ENCODE data around the gene ATP6V1G2. TPM values are rescaled to one million over a fixed set of nuclear protein-coding genes. Genes with fewer than 3 reads are reported as not detected.

ATP6V1G2 gene
- total and polyA plus RNA-seq, 4 donors: 0.28 to 1.5 (median 0.52) TPM

- Histone ChIP-seq H3K27ac (ENCODE audit: low read depth in 1 of 2, low read length in 1 of 2) (peak overlapping the region in 1 of 2 donors; percentile 79), H3K27me3 (ENCODE audit: control insufficient read depth in 3 of 3, insufficient read depth in 3 of 3, low read length in 2 of 3) (no peaks in the 10 kb centered on the region), H3K36me3 (ENCODE audit: control insufficient read depth in 4 of 4, insufficient read depth in 4 of 4, low read length in 4 of 4) (peaks cover 0 to 10% (median 4%) of the 10 kb centered on the region in 4 donors), H3K9me3 (ENCODE audit: control insufficient read depth in 4 of 4, insufficient read depth in 3 of 4, low read length in 3 of 4) (peaks cover 0 to 1% (median 0%) of the 10 kb centered on the region in 4 donors), H3K9ac (ENCODE audit: insufficient read depth in 1 of 2, low read length in 2 of 2) (no peak overlapping the region), H3K4me1 (ENCODE audit: control insufficient read depth in 5 of 5, insufficient read depth in 5 of 5, low read length in 5 of 5) (peaks cover 0 to 6% (median 0%) of the 10 kb centered on the region in 5 donors), H3K4me3 (no peak overlapping the region)
- DNase-seq (no peak), ATAC-seq (ENCODE audit: insufficient read depth, low FRiP score) (no peak)
- WGBS, 2 donors: 63 to 75% methylated on average over 8 of the region's 8 CpGs
- TF ChIP-seq CTCF (IDR thresholded peaks at IDR 0.05; ENCODE audit: control extremely low read depth, extremely low read depth): no peak
Observed at GRCh38 chr6:31525553-31525931, 20.9 kb downstream of the ATP6V1G2 start.

- peaks cover 0 to 4% (median 0%) of the 10 kb centered on the region in 5 donors for H3K4me1 ChIP-seq (ENCODE audit: control insufficient read depth in 5 of 5, insufficient read depth in 5 of 5, low read length in 5 of 5)
- H3K27ac ChIP-seq (ENCODE audit: low read depth in 1 of 2, low read length in 1 of 2): no peak overlapping the region
- H3K4me3 ChIP-seq: no peak overlapping the region
- no peaks in the 10 kb centered on the region for H3K36me3 ChIP-seq (ENCODE audit: control insufficient read depth in 4 of 4, insufficient read depth in 4 of 4, low read length in 4 of 4)
- 82 to 83% methylated on average over 3 of the region's 3 CpGs for WGBS, 2 donors
- H3K9ac ChIP-seq (ENCODE audit: insufficient read depth in 1 of 2, low read length in 2 of 2): no peak overlapping the region
- peaks cover 0 to 2% (median 0%) of the 10 kb centered on the region in 3 donors for H3K27me3 ChIP-seq (ENCODE audit: control insufficient read depth in 3 of 3, insufficient read depth in 3 of 3, low read length in 2 of 3)
- ATAC-seq (ENCODE audit: insufficient read depth, low FRiP score) (no peak), DNase-seq (no peak)
- peaks cover 0 to 1% (median 0%) of the 10 kb centered on the region in 4 donors for H3K9me3 ChIP-seq (ENCODE audit: control insufficient read depth in 4 of 4, insufficient read depth in 3 of 4, low read length in 3 of 4)
- TF ChIP-seq CTCF (IDR thresholded peaks at IDR 0.05; ENCODE audit: control extremely low read depth, extremely low read depth): no peak
Observed at GRCh38 chr6:31521835-31522234, 24.6 kb downstream of the ATP6V1G2 start.

GRCh38 chr6:31513456-31514165 is 32.8 kb downstream of the ATP6V1G2 start:
- no peak for DNase-seq
- TF ChIP-seq CTCF (IDR thresholded peaks at IDR 0.05; ENCODE audit: control extremely low read depth, extremely low read depth): no peak
- H3K4me3 ChIP-seq: no peak overlapping the region
- no peak overlapping the region for H3K27ac ChIP-seq (ENCODE audit: low read depth in 1 of 2, low read length in 1 of 2)
- ATAC-seq (ENCODE audit: insufficient read depth, low FRiP score): no peak
- H3K36me3 ChIP-seq (ENCODE audit: control insufficient read depth in 4 of 4, insufficient read depth in 4 of 4, low read length in 4 of 4): peaks cover 0 to 6% (median 0%) of the 10 kb centered on the region in 4 donors
- no peak overlapping the region for H3K9ac ChIP-seq (ENCODE audit: insufficient read depth in 1 of 2, low read length in 2 of 2)
- H3K9me3 ChIP-seq (ENCODE audit: control insufficient read depth in 4 of 4, insufficient read depth in 3 of 4, low read length in 3 of 4): no peaks in the 10 kb centered on the region
- no peaks in the 10 kb centered on the region for H3K4me1 ChIP-seq (ENCODE audit: control insufficient read depth in 5 of 5, insufficient read depth in 5 of 5, low read length in 5 of 5)
- 64 to 71% methylated on average over 5 of the region's 5 CpGs for WGBS, 2 donors
- H3K27me3 ChIP-seq (ENCODE audit: control insufficient read depth in 3 of 3, insufficient read depth in 3 of 3, low read length in 2 of 3): peaks cover 0 to 2% (median 0%) of the 10 kb centered on the region in 3 donors

All from lung (tissue), 12 donors.